Right ventricle myocardium inferior (tissue), 1 donor: ENCODE data around the gene HEPHL1. TPM values are rescaled to one million over a fixed set of nuclear protein-coding genes. Genes with fewer than 3 reads are reported as not detected.
A peak's percentile ranks its signal among the peaks of the same experiment; 100 is the strongest.
"Not testable (repeated sequence)": the region's sequence is repeated elsewhere in the genome, so short reads cannot be mapped to it uniquely, and the experiment has no call there.

Experiments used
- ATAC-seq: fragments of 200-7000 bp; cut with Tn5 transposase; one replicate; pipeline ENCODE4 v1.9.1; 2020; ENCODE audit warnings: mild to moderate bottlenecking, moderate library complexity
- DNase-seq: peaks from one replicate; pipeline ENCODE4 v3.0.0; 2021; ENCODE audit errors: missing footprints
- intact Hi-C: fragments of 100-400 bp; cut with DNase I; formaldehyde crosslinking; loops from one replicate; pipeline ENCODE4 v1.11.0; 2022
- total RNA-seq: library from RNA; stranded (reverse); fragmentation: NEBNext Ultra II Directional; extraction: Animal tissue kit (Norgen Biotek cat#: 25700); gene quantifications from one replicate; pipeline ENCODE4 v1.2.1, GENCODE V29; 2021
- donor health status: DM: no; HTN: yes; CAD: no; lungs with severe emphysema.

The HEPHL1 gene
- total RNA-seq, 1 donor from 2014 or later: not detected

- no peak for DNase-seq
Measured at GRCh38 chr11:94141511-94142307, 120.6 kb downstream of the HEPHL1 start.

GRCh38 chr11:94142308-94143281 is 121.4 kb downstream of the HEPHL1 start:
- ATAC-seq (no peak), DNase-seq (no peak)
- intact Hi-C loops: no loop called here

More at GRCh38 chr11:94141511-94142307, 120.6 kb downstream of the HEPHL1 start:
- intact Hi-C loops: no loop called here
- no peak for ATAC-seq

DNA sequence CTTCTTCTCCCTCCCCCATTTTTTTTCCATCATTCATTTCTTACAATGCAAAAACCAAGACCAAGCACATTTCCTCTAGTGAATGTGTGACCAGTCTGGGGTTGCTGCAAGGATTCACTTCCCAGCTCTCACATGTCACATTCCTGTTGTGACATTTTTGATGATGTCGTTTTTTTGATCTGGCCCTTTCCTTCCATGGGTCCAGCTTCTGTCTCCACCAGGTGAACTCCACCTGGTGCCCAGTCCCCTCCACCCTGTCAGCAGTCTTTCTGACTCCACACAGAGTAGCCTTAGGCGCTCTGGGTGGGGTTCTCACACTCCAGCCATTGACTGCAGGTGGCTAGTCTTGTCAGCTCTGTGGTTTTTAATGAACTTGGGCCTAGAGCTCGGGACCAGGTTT is 123.1 kb downstream of the HEPHL1 start:
- no peak for ATAC-seq

GRCh38 chr11:94144664-94145063 is 123.5 kb downstream of the HEPHL1 start:
- intact Hi-C loops: no loop called here
- ATAC-seq (no peak), DNase-seq (no peak)

More for the DNA sequence above, 123.1 kb downstream of the HEPHL1 start:
- DNase-seq: no peak
- intact Hi-C loops: no loop called here

DNA sequence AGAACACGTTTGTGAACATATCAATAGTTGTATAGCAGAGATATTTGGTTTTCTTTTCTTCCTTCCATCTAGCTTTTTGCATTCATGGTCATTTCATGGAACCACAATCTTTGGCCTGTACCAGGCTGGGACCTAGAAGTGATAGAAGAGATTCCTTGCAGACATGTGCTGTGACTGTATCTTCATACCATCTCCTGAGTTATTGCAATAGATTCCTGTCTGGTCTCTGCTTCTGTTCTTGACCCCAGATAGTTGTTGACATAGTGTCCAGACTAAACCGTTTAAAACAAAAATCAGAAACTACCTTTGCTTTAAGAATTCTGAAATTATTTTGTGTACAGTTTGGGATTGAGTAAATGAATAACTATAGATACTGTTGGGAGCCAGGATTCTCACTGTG is 124.3 kb downstream of the HEPHL1 start:
- intact Hi-C loops: no loop called here
- DNase-seq (no peak), ATAC-seq (no peak)

GRCh38 chr11:94145916-94146315 is 124.8 kb downstream of the HEPHL1 start:
- intact Hi-C loops: no loop called here
- no peak for ATAC-seq
- DNase-seq: no peak

DNA sequence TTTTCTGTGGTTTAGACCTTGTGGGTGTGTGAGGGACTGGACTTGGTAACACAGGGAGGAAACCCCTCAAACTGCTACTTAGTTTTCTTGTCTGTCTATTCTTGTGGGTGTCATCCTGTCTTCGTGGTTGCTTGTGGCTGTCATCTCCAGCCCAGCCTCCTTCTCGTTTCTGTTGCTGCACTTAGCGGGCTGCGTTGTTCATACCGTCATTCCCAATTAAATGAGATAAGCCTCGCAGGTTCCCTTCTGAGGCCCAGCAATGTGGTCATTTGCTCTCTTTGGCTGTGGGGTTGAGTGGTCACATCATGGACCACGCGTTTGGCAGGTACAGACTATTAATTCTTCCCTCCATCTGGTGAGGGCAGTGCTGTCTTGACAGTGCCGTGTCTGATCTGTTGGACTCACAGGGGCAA is 126.3 kb downstream of the HEPHL1 start:
- intact Hi-C loops: no loop called here
- DNase-seq: no peak
- ATAC-seq: no peak

- no peak for DNase-seq
- no peak for ATAC-seq
- intact Hi-C loops: no loop called here
Measured at GRCh38 chr11:94148189-94148588, 127.0 kb downstream of the HEPHL1 start.

DNA sequence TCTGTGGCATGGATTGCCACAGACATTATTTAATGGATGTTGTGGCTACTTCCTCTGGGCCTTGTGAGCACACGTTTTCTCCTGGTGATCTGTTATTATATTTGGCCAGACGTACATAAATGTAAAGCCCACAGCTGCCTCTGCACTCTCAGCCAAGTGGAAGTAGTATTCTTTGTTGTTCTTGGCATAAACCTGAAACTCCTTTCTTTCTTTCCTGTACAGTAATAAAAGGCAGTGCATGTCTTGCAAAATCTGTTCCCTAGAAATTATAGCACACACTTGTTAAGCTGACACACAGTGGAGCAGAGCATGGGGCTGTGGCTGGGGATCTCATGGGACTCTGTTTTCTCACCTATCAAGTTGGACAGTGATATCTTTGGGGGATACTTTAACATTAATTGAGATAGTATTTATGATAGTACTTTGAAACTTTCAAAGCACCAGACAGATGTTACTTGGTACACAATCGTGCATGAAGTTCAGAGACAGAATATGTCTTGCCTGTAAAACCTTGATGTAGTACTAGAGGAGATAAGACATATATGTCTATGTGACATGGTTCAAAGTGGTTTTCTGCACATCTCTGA is 128.4 kb downstream of the HEPHL1 start:
- no peak for ATAC-seq
- intact Hi-C loops: no loop called here
- DNase-seq: no peak

DNA sequence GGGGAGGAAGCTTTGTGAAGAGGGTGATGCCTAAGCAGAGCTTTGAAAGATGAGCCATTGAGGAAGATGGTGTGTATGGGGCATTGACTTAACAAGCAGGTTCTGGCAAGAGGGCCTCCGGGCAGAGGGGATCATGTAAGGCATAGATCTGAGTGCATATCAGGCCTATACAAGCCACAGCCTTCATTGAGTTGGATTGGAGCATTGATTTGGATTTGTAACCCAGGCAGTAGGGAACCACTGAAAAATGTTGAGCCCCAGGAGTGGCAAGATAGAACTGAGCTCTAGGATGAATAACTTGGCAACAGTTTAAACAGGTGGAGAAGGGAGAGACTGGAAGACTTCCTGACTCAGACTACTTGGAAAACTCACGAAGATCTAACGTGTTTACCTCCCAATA is 128.9 kb downstream of the HEPHL1 start:
- DNase-seq (no peak), ATAC-seq (no peak)
- intact Hi-C loops: no loop called here

DNA sequence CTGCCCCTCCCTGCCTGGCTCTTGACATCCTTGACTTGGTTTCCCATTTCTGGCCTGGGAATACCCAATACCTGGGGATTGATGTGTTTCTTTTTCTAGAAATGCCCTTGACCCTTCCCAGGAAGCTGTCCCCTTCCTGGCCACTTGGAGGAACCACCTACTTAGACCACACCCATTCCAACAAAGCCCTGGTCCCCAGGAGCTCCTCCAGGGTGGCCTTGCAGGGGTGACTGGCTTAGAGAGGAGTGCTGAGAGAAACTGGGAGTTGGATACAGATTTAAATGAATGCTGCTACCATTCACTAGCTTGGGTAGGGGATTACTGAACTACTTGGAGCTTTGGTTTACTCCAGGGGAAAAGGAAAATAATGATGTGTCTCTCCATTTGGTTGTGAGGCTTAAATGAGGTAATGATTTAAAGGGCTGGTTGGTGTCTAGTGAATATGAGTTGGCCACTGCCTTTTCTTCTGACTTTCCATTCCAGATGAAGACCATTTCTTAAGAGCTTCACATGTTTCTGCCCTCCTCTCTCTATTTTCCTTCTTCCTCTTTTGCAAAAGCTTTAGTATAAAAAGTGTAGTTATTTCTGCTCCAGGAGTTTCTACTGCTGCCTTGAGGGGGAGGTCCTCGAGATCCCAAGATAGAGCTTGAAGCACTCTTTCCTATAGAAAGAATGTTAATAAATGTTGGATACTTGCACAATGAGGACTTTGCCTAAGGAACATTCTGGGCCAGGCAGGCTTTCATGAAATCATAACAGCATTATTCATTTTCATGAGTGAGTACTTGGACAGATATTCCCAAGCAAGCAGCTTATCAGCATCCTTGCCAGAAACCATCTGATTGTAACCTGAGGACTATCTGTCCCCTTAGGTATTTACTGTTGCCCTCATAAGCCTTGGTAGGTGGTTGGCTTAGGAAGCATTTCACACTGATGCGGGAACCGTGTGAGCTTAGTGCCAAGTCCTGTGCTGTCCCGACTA is 129.8 kb downstream of the HEPHL1 start:
- intact Hi-C loops: no loop called here
- DNase-seq: no peak
- no peak for ATAC-seq

GRCh38 chr11:94151903-94152677 is 130.9 kb downstream of the HEPHL1 start:
- DNase-seq: no peak
- ATAC-seq: peak; percentile 94
- intact Hi-C loops: no loop called here

GRCh38 chr11:94152678-94153065 is 131.5 kb downstream of the HEPHL1 start:
- DNase-seq (no peak), ATAC-seq (no peak)
- intact Hi-C loops: no loop called here

DNA sequence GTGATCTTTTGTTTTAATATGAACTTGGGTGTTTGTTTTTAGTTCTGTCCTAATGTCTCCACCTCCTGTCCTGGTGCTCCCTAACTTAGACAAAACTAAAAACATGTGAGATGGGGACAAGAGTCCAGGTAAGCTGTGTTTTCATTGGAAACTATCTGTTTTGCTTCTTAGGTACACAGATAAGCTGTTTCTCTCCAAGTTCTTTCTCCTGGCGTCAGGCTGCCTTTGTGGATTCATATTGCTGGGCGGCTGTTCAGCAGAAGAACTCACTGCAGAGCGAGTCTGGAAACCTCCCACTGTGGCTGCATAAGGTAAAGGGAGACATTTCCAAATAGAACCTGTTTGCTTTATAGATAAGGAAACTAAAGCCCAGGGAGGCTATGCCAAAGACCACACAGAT is 132.2 kb downstream of the HEPHL1 start:
- ATAC-seq: no peak
- intact Hi-C loops: no loop called here

DNA sequence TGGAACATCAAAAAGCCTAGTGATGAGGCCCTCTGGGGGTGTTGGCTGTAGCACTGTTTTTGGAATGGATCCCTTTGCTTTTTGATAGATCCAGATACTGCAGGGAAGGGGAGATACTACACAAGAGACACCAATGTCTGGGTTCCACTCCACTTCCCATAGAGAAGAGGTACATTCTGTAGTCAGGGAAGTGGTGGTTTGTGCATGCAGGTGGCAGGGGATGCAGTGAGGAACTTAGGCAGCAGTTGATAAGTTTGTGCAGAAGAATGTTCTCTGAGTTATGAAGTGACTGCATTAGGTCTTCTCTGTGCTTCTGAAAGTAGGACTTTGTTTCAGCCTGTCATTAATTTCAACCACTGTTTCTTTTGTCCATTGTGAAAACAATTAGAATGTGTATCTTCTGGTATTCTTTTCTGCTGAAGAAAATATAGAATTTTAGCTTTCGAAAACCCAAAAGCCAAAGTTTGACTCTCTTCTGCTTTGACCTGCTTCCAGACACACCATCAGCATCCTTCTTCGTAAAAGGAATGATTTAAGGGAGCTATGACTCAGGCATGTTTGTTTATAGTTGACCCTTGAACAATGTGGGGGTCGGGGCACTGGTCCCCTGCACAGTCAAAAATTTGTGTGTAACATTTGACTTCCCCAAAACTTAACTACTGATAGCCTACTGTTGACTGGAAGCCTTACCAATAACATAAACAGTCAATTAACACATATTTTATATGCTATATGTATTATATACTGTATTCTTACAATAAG is 133.1 kb downstream of the HEPHL1 start:
- ATAC-seq (no peak), DNase-seq (no peak)
- intact Hi-C loops: no loop called here

More for the DNA sequence above, 132.2 kb downstream of the HEPHL1 start:
- DNase-seq: no peak

- ATAC-seq, DNase-seq, intact Hi-C loops: not testable (repeated sequence)
Measured at GRCh38 chr11:94157339-94157738, 136.2 kb downstream of the HEPHL1 start.
